ENCODE data around the gene PTPRD.

GRCh38 chr9:8589476-8589875 is 2023.3 kb downstream of the PTPRD start:
- TF ChIP-seq CTCF (IDR thresholded peaks at IDR 0.05 in 4 of 5, conservative IDR thresholded peaks at IDR 0.05 in 1 of 5) (no peak), POLR2A (IDR thresholded peaks at IDR 0.05) (no peak)
